Activated CD4-positive, alpha-beta memory T cell treated with anti-CD3 and anti-CD28 coated beads for 36 hours (primary cell): ENCODE measurements around the gene WDR46. TPM values are rescaled to one million over a fixed set of nuclear protein-coding genes. Genes with fewer than 3 reads are reported as not detected.

Experiments used
- CTCF ChIA-PET: fragments of 350-600 bp; sonication (Branson Sonifier 250); formaldehyde crosslinking; loops from one replicate; lab custom pipeline; 2021; ENCODE audit warnings: antibody characterized with exemption, inconsistent platforms; lab: Charles Lee
- POLR2A ChIA-PET: fragments of 350-600 bp; sonication (Branson Sonifier 250); formaldehyde crosslinking; loops from one replicate; lab custom pipeline; 2021; ENCODE audit warnings: antibody characterized with exemption; lab: Charles Lee
- DNase-seq: peaks from one replicate; pipeline ENCODE4 v3.0.0-alpha.2; 2020
- H3K27ac Mint-ChIP-seq: one replicate; pipeline ENCODE4 v1.8.0; 2021; ENCODE audit warnings: mixed read lengths
- H3K27me3 Mint-ChIP-seq: one replicate; pipeline ENCODE4 v1.8.0; 2021; ENCODE audit warnings: mixed read lengths
- H3K36me3 Mint-ChIP-seq: one replicate; pipeline ENCODE4 v1.8.0; 2021; ENCODE audit warnings: mixed read lengths
- H3K4me1 Mint-ChIP-seq: one replicate; pipeline ENCODE4 v1.8.0; 2021; ENCODE audit warnings: low read depth, mixed read lengths
- H3K4me3 Mint-ChIP-seq: one replicate; pipeline ENCODE4 v1.8.0; 2021; ENCODE audit warnings: mild to moderate bottlenecking, mixed read lengths
- H3K9me3 Mint-ChIP-seq: one replicate; pipeline ENCODE4 v1.8.0; 2021; ENCODE audit warnings: mixed read lengths
- intact Hi-C: fragments of 100-400 bp; cut with micrococcal nuclease; formaldehyde crosslinking; loops from one replicate; pipeline ENCODE4 v1.15.1; 2023
- total RNA-seq, 2 experiments: library from RNA; stranded (reverse); gene quantifications; one replicate each; pipeline ENCODE4 v1.2.3, GENCODE V29; 2021

The WDR46 gene
- total RNA-seq, 2 experiments from 2014 or later = 59.4 to 60.7 TPM

DNA sequence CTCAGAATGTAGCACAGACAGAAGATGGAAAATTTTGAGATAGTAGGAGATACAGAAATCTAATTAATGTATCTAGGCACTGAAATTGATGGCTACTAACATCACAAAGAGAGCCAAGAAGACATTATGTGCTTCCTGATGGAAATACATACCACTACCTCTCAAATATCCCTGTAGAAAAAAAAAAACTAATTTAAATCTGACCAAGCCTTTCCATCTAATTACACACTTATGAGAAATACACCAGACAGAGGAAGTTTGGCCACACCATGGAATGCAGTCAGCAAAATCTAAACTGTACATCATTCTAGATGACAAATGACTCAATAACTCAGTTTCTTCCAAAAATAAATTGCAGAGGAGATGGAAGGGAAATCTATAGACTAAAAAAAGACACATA lies 36.3 kb downstream of the WDR46 start:
- peaks cover 43% of the 10 kb centered on the region for H3K4me1 Mint-ChIP-seq
- H3K27me3 Mint-ChIP-seq = no peaks in the 10 kb centered on the region
- POLR2A ChIA-PET = no interaction called here
- peak overlapping the region; percentile 57 for H3K27ac Mint-ChIP-seq
- intact Hi-C loops = no loop called here
- H3K4me3 Mint-ChIP-seq = no peak overlapping the region
- CTCF ChIA-PET = no interaction called here
- H3K9me3 Mint-ChIP-seq = no peaks in the 10 kb centered on the region
- H3K36me3 Mint-ChIP-seq = peaks cover 33% of the 10 kb centered on the region
- DNase-seq = no peak

DNA sequence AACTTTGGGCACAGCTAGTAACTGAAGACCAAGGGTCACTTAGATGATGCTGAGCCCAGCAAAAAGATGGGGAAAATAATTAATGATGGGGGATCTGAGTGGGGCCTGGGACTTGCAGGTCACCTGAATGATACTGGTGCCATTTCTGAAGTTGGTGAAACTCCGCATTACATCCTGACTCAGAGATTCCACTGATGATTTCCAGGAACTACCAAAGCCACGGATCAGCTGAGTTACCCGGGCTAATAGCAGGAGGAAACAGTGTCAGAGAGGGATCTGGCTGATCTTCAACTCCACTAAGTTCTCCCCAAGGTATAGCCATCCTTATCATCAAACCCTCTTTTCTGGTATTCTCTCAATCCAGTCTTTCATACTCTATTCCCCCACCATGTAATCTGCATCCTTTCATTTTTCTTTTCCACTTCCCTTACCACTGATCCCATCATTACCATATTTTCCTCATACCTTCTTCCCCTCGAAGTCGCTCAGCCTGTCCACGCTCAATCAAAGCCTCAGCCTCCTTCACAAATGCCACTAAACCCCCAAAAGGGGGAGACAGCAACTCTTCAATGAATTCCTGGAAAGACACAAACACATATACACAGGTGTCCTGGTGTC lies 37.5 kb downstream of the WDR46 start:
- intact Hi-C loops = no loop called here
- DNase-seq = peak; percentile 37
- no peak overlapping the region for H3K4me3 Mint-ChIP-seq

DNA sequence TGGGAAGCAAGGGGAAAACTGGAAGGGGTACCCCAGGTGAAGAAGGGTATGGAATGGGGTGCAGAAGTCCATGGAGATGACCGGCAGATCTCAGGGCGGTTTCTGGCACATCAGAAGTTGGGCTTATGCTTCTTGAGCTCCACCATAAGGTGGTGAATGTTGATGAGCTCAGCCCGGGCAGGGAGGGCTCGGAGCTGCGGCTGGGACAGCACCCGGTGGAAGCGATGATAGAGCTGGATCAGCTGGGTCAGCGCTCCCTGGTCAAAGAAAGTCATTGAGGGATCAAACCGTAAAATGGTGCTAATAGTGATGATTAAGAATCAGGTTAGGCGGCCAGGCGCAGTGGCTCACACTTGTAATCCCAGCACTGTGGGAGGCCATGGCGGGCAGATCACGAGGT lies 38.3 kb downstream of the WDR46 start:
- H3K27ac Mint-ChIP-seq = peak overlapping the region; percentile 85
- POLR2A ChIA-PET = interaction anchor here (0.6 to 3.2 kb wide), 10 partner anchors 11 to 334 kb away, joined by 5 to 16 read pairs (median 8); partner anchors contain the start of genes B3GALT4, HSD17B8, PFDN6 and RGL2
- CTCF ChIA-PET = interaction anchor here (1.0 to 8.1 kb wide), 9 partner anchors 20 to 132 kb away, joined by 3 to 101 read pairs (median 8); partner anchors contain the start of genes B3GALT4, RGL2, RPS18 and VPS52
- H3K27me3 Mint-ChIP-seq = peaks cover 3% of the 10 kb centered on the region
- H3K4me1 Mint-ChIP-seq = peaks cover 43% of the 10 kb centered on the region
- peaks cover 31% of the 10 kb centered on the region for H3K36me3 Mint-ChIP-seq
- peak overlapping the region; percentile 88 for H3K4me3 Mint-ChIP-seq
- no peaks in the 10 kb centered on the region for H3K9me3 Mint-ChIP-seq
- no peak for DNase-seq
- intact Hi-C loops = no loop called here

More for the DNA sequence above, 37.5 kb downstream of the WDR46 start:
- Mint-ChIP-seq H3K36me3 (peaks cover 32% of the 10 kb centered on the region), H3K27ac (peak overlapping the region; percentile 64), H3K27me3 (peaks cover 3% of the 10 kb centered on the region), H3K4me1 (peaks cover 43% of the 10 kb centered on the region), H3K9me3 (no peaks in the 10 kb centered on the region)
- CTCF ChIA-PET = interaction anchor here (0.7 to 8.1 kb wide), 6 partner anchors 20 to 216 kb away, joined by 3 to 101 read pairs (median 4); partner anchors contain the start of genes B3GALT4, RPS18 and VPS52
- POLR2A ChIA-PET = interaction anchor here (0.6 to 1.8 kb wide), 5 partner anchors 20 to 335 kb away, joined by 5 to 16 read pairs (median 8); partner anchors contain the start of genes HSD17B8, RGL2, RPS18 and VPS52

DNA sequence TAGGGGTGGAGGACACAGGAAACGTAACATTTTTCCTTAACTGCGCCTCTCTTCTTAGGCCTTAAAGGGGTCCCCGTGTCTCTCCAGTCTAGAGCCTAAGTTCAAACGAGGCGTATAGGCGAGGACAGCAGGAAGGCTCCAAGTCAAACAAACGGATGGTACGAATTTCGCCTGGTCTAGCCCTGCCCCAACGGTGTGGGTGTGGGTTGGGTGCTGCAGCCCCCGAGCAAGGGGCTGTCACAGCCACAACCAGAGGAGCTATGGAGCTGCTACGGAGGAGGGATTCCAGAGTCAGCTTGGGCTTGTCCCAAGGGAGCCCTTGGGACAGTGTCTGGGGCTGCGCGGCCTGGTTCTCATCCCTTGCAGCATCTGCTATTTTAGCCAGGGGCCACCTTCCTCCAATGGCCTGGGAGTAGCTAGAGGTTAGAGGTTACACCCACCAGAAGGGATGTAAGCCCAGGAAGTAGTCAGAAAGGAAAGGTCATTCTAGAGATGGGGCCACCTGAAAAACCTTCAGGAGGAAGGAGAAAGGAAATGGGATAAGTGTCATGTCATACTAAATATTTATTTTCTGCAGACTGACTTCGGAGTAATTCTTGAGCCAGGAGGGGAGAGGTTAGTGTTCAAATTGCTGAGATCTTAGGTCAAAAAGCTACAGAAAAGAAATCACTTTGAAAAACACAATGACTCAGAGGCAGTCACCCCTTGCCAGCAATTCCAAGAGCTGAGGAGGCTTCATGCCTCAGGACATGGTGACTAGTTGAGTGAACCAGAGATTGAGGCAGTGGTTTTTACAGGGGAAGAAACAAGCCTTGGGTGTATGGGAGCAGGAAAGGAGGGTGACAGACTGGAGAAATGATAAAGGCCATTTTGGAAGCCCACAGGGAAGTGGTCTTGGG lies 39.1 kb downstream of the WDR46 start:
- peaks cover 43% of the 10 kb centered on the region for H3K4me1 Mint-ChIP-seq
- peak; percentile 55 for DNase-seq
- H3K27ac Mint-ChIP-seq = peak overlapping the region; percentile 85
- H3K4me3 Mint-ChIP-seq = peak overlapping the region; percentile 88
- H3K36me3 Mint-ChIP-seq = peaks cover 29% of the 10 kb centered on the region
- ChIA-PET CTCF (interaction anchor here (0.7 to 8.1 kb wide), 22 partner anchors 8 to 316 kb away, joined by 3 to 101 read pairs (median 5); partner anchors contain the start of genes B3GALT4, RGL2, RING1 and RPS18), POLR2A (interaction anchor here (0.9 to 3.2 kb wide), 12 partner anchors 11 to 278 kb away, joined by 5 to 16 read pairs (median 8); partner anchors contain the start of genes B3GALT4, HSD17B8, PFDN6 and RGL2)
- no peaks in the 10 kb centered on the region for H3K9me3 Mint-ChIP-seq
- peaks cover 3% of the 10 kb centered on the region for H3K27me3 Mint-ChIP-seq
- intact Hi-C loops = loop anchor here (1.0 to 2.0 kb wide), 8 partner anchors 21 to 235 kb away; partner anchors contain the start of genes KIFC1, PFDN6, RXRB and SLC39A7

DNA sequence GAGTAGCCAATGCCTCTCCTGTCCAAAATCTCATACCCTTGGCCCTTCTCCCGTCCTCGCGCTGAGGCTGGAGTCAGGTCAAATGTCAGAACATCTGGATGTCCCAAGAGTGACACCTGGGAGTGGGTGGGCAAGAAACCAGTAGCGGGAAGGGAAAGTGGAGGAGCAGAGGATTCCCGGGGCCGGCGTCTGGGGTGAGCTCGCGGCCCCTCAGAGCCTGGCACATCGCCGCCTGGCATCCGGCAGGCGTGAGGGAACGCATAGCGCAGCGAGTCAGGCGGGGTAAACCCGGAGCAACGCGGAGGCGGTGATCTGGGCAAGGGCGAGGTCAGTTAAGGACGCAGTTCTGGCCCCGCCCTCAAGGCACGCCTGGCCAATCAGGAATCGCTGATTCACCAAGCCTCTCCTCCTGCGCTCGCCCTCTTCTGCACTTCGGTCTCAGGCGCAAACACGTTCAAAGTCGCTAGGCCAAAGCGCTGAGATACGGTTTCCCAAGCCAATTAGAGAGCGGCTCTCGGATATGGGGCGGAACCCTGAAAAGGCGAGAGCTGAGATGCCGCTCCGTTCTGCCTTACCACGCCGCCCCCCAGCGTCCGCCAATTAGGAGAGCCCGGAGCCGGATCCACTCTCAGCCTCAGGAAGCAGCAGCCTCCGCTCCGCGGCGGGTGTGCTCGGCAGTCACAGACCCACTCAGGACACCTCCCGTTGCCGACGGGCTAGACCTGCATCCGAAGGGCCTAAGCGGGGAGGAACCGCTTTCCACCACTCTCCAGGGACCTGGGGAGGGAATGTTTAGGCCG lies 39.9 kb downstream of the WDR46 start:
- POLR2A ChIA-PET = interaction anchor here (0.7 to 3.2 kb wide), 12 partner anchors 12 to 354 kb away, joined by 3 to 13 read pairs (median 6); partner anchors contain the start of genes B3GALT4, HSD17B8, RING1 and RPS18
- peaks cover 43% of the 10 kb centered on the region for H3K4me1 Mint-ChIP-seq

DNA sequence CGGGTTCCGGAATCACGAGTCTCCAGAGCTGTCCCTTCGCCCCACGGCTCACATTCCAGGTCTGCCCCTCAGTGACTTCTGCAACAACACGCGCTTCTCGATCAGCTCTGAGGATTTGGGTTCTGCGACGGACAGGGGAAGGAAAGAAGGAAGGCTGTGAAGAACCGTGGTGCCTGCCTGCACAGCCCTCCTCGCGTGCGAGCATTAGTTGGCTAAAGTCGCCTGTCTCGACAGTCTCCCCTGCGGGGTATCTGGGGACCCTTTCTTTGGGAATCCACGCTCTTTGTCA lies 40.5 kb downstream of the WDR46 start:
- Mint-ChIP-seq H3K27ac (peak overlapping the region; percentile 90), H3K4me3 (peak overlapping the region; percentile 88), H3K36me3 (peaks cover 28% of the 10 kb centered on the region), H3K27me3 (peaks cover 3% of the 10 kb centered on the region), H3K4me1 (peaks cover 43% of the 10 kb centered on the region), H3K9me3 (no peaks in the 10 kb centered on the region)
- intact Hi-C loops = loop anchor here (1.0 to 2.0 kb wide), 2 partner anchors 87 to 234 kb away; no protein-coding TSS in a partner anchor
- ChIA-PET POLR2A (interaction anchor here (1.0 to 3.2 kb wide), 8 partner anchors 23 to 354 kb away, joined by 3 to 13 read pairs (median 6); partner anchors contain the start of genes B3GALT4, RING1, RPS18 and VPS52), CTCF (interaction anchor here (0.6 to 8.1 kb wide), 42 partner anchors 9 to 378 kb away, joined by 3 to 101 read pairs (median 5); partner anchors contain the start of genes B3GALT4, HLA-DMB, HLA-DPB1 and HSD17B8)
- no peak for DNase-seq

More for the DNA sequence above, 39.9 kb downstream of the WDR46 start:
- Mint-ChIP-seq H3K36me3 (peaks cover 28% of the 10 kb centered on the region), H3K9me3 (no peaks in the 10 kb centered on the region), H3K27me3 (peaks cover 3% of the 10 kb centered on the region), H3K27ac (peak overlapping the region; percentile 90), H3K4me3 (peak overlapping the region; percentile 88)
- DNase-seq = peak; percentile 99
- intact Hi-C loops = loop anchor here (1.0 to 2.0 kb wide), 9 partner anchors 22 to 234 kb away; partner anchors contain the start of genes KIFC1, PFDN6, RXRB and SLC39A7
- CTCF ChIA-PET = interaction anchor here (0.6 to 8.1 kb wide), 43 partner anchors 8 to 315 kb away, joined by 3 to 101 read pairs (median 4); partner anchors contain the start of genes B3GALT4, HLA-DMB, HLA-DPB1 and RGL2

DNA sequence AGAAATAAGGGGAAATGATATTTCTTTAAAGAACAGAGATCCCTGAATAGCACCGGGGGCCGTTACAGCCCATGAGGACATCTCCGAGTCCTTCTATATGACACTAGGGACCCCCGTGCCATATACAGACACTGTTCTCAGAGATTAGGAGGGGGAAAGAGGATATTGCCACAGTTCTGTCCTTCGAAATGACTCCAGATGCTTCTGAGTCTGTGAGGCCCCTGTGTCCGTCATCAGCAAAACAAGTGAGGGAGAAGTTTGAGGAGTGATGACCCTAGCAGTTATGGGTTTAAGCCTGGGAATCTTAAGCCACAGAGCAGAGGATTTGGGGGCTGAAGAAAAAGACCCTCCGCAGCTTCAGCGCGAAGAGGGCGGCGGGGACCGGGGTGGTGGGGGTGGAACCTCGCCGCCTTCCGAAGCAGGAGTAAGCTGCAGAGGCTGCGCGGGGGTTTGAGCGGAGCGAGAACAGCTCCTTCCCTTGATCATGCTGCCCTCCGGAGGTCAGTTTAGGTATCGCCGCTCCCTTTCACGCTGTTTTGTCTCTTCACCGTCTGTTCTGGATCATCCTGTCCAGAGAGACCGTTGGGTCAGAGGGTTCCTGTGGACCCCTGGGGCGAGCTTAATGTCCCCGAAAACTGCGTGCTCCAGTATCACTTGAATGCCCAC lies 40.9 kb downstream of the WDR46 start:
- Mint-ChIP-seq H3K4me1 (peaks cover 43% of the 10 kb centered on the region), H3K9me3 (no peaks in the 10 kb centered on the region), H3K36me3 (peaks cover 28% of the 10 kb centered on the region), H3K27ac (peak overlapping the region; percentile 90), H3K4me3 (peak overlapping the region; percentile 88), H3K27me3 (peaks cover 3% of the 10 kb centered on the region)
- ChIA-PET POLR2A (interaction anchor here (0.7 to 3.2 kb wide), 9 partner anchors 23 to 353 kb away, joined by 3 to 13 read pairs (median 6); partner anchors contain the start of genes B3GALT4, HSD17B8, RING1 and RPS18), CTCF (interaction anchor here (0.6 to 8.1 kb wide), 43 partner anchors 9 to 378 kb away, joined by 3 to 101 read pairs (median 5); partner anchors contain the start of genes B3GALT4, HLA-DMB, HSD17B8 and RGL2)
- intact Hi-C loops = loop anchor here (1.0 to 2.0 kb wide), 2 partner anchors 87 to 233 kb away; no protein-coding TSS in a partner anchor
- peak; percentile 94 for DNase-seq

DNA sequence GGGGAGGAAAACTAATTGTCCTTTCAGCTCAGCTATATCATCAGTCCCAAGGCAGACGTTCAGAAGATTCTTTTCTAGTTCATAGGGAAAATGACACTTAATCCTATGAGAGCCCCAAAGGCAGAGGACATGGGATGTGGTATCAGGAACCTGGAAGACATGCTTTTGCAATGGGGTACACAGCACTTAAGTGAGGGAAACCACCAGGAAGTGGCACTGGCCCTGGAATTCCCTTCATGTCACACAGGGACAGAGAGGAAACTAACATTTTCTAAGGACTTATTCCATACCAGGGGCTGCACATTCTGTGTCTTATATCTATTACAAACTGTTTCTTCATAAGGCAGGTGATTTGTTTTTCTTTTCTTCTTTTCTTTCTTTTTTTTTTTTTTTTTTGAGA lies 45.6 kb downstream of the WDR46 start:
- ChIA-PET POLR2A (interaction anchor here (0.7 kb wide), 1 partner anchor 46 kb away, joined by 4 read pairs; no protein-coding TSS in a partner anchor), CTCF (no interaction called here)
- Mint-ChIP-seq H3K4me1 (peaks cover 14% of the 10 kb centered on the region), H3K27me3 (peaks cover 7% of the 10 kb centered on the region), H3K27ac (no peak overlapping the region), H3K4me3 (no peak overlapping the region), H3K9me3 (no peaks in the 10 kb centered on the region), H3K36me3 (no peaks in the 10 kb centered on the region)
- intact Hi-C loops = no loop called here
- no peak for DNase-seq

DNA sequence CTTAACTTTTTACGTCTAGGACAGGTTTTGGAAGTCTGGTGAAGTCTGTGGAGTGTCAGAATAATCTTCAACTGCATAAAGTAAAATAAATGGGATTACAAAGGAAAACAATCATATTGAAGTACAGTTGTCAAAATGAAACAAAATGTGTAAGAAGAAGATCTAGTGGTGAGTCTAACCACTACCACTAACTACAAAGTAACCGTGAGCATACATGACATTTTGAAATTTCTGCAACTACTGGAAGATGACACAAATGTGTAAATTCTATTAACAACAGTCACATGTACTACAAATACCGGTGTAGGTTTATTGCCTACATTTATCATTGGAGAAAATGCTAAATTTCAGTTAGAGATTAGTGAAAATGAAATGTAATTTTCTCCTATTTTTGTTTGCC lies 47.1 kb downstream of the WDR46 start:
- POLR2A ChIA-PET = no interaction called here
- Mint-ChIP-seq H3K27ac (peak overlapping the region; percentile 1), H3K36me3 (no peaks in the 10 kb centered on the region), H3K4me1 (peaks cover 9% of the 10 kb centered on the region), H3K9me3 (no peaks in the 10 kb centered on the region), H3K27me3 (peaks cover 7% of the 10 kb centered on the region), H3K4me3 (no peak overlapping the region)
- intact Hi-C loops = loop anchor here (1.0 kb wide), 1 partner anchor 37 kb away; no protein-coding TSS in a partner anchor
- CTCF ChIA-PET = interaction anchor here (1.7 kb wide), 1 partner anchor 81 kb away, joined by 5 read pairs; no protein-coding TSS in a partner anchor
- DNase-seq = no peak

DNA sequence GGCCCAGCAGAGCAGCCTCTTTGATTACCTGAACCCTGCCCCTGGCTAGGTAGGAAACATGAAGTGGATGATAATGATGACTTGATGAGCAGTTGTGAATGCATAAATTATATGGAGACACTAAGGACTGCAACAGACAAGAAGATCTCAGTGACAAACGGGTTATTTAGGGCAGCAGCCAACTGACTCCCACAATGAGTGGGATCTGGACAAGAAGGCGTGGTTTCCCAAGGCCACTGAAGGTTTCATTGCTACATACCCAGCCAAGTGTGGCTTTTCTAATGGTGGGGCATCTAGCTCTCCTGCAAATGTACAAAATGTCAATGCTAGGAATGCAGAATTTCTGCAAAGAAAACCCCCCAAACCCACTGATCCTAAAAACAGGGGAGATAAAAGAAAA lies 51.3 kb downstream of the WDR46 start:
- Mint-ChIP-seq H3K9me3 (no peaks in the 10 kb centered on the region), H3K27me3 (peaks cover 18% of the 10 kb centered on the region), H3K36me3 (no peaks in the 10 kb centered on the region), H3K27ac (no peak overlapping the region), H3K4me3 (no peak overlapping the region), H3K4me1 (peaks cover 9% of the 10 kb centered on the region)
- intact Hi-C loops = no loop called here
- no peak for DNase-seq
- POLR2A ChIA-PET = no interaction called here
- CTCF ChIA-PET = interaction anchor here (0.6 kb wide), 1 partner anchor 113 kb away, joined by 3 read pairs; no protein-coding TSS in a partner anchor
